ENCODE measurements around the gene CAMK2D. TPM values are rescaled to one million over a fixed set of nuclear protein-coding genes. Genes with fewer than 3 reads are reported as not detected.

Gene CAMK2D
- total RNA-seq, 2 experiments from 2014 or later, result 62.8 to 66.1 TPM

GRCh38 chr4:113468165-113469022 is 293.1 kb downstream of the CAMK2D start:
- Mint-ChIP-seq H3K27ac (peak overlapping the region; percentile 34), H3K36me3 (ENCODE audit: low read depth) (peaks cover 38% of the 10 kb centered on the region), H3K4me1 (ENCODE audit: low read depth) (peaks cover 31% of the 10 kb centered on the region), H3K4me3 (no peak overlapping the region), H3K27me3 (no peaks in the 10 kb centered on the region), H3K9me3 (no peaks in the 10 kb centered on the region)
- CTCF ChIA-PET, result interaction anchor here (1.3 kb wide), 1 partner anchor 15 kb away, joined by 4 read pairs; no protein-coding TSS in a partner anchor
- DNase-seq (peak; percentile 57), ATAC-seq (peak; percentile 89)
- POLR2A ChIA-PET, result interaction anchor here (0.9 to 1.3 kb wide), 3 partner anchors 8 to 72 kb away, joined by 3 read pairs; no protein-coding TSS in a partner anchor
- TF ChIP-seq CTCF (IDR thresholded peaks at IDR 0.05), result no peak
- intact Hi-C loops (cut with micrococcal nuclease), result no loop called here

GRCh38 chr4:113467581-113467980 is 294.0 kb downstream of the CAMK2D start:
- TF ChIP-seq CTCF (IDR thresholded peaks at IDR 0.05), result no peak
- no peak overlapping the region for H3K27ac Mint-ChIP-seq
- peaks cover 29% of the 10 kb centered on the region for H3K4me1 Mint-ChIP-seq (ENCODE audit: low read depth)
- ATAC-seq (peak; percentile 25), DNase-seq (no peak)
- peaks cover 36% of the 10 kb centered on the region for H3K36me3 Mint-ChIP-seq (ENCODE audit: low read depth)
- no peaks in the 10 kb centered on the region for H3K9me3 Mint-ChIP-seq
- intact Hi-C loops (cut with micrococcal nuclease), result no loop called here
- no peak overlapping the region for H3K4me3 Mint-ChIP-seq
- CTCF ChIA-PET, result interaction anchor here (1.3 kb wide), 1 partner anchor 14 kb away, joined by 4 read pairs; no protein-coding TSS in a partner anchor
- no peaks in the 10 kb centered on the region for H3K27me3 Mint-ChIP-seq
- POLR2A ChIA-PET, result interaction anchor here (0.6 to 1.3 kb wide), 3 partner anchors 9 to 72 kb away, joined by 3 read pairs; no protein-coding TSS in a partner anchor

GRCh38 chr4:113462286-113462685 is 299.3 kb downstream of the CAMK2D start:
- Mint-ChIP-seq H3K27me3 (no peaks in the 10 kb centered on the region), H3K4me3 (no peak overlapping the region), H3K36me3 (ENCODE audit: low read depth) (peaks cover 40% of the 10 kb centered on the region), H3K4me1 (ENCODE audit: low read depth) (peaks cover 10% of the 10 kb centered on the region), H3K27ac (no peak overlapping the region), H3K9me3 (no peaks in the 10 kb centered on the region)
- TF ChIP-seq CTCF (IDR thresholded peaks at IDR 0.05), result no peak
- ChIA-PET CTCF (interaction anchor here (1.6 kb wide), 1 partner anchor 12 kb away, joined by 4 read pairs; no protein-coding TSS in a partner anchor), POLR2A (no interaction called here)
- intact Hi-C loops (cut with micrococcal nuclease), result no loop called here
- no peak for DNase-seq
- no peak for ATAC-seq

GRCh38 chr4:113461281-113461680 is 300.3 kb downstream of the CAMK2D start:
- ATAC-seq (no peak), DNase-seq (no peak)
- CTCF ChIA-PET, result interaction anchor here (1.6 kb wide), 1 partner anchor 11 kb away, joined by 4 read pairs; no protein-coding TSS in a partner anchor
- H3K9me3 Mint-ChIP-seq, result no peaks in the 10 kb centered on the region
- peak overlapping the region; percentile 50 for H3K27ac Mint-ChIP-seq
- intact Hi-C loops (cut with micrococcal nuclease), result no loop called here
- H3K4me1 Mint-ChIP-seq (ENCODE audit: low read depth), result peaks cover 10% of the 10 kb centered on the region
- H3K27me3 Mint-ChIP-seq, result no peaks in the 10 kb centered on the region
- peaks cover 47% of the 10 kb centered on the region for H3K36me3 Mint-ChIP-seq (ENCODE audit: low read depth)
- TF ChIP-seq CTCF (IDR thresholded peaks at IDR 0.05), result no peak
- POLR2A ChIA-PET, result no interaction called here
- H3K4me3 Mint-ChIP-seq, result no peak overlapping the region

GRCh38 chr4:113457886-113458285 is 303.7 kb downstream of the CAMK2D start:
- DNase-seq (no peak), ATAC-seq (no peak)
- POLR2A ChIA-PET, result no interaction called here
- H3K9me3 Mint-ChIP-seq, result no peaks in the 10 kb centered on the region
- H3K4me1 Mint-ChIP-seq (ENCODE audit: low read depth), result peaks cover 23% of the 10 kb centered on the region
- no peak overlapping the region for H3K27ac Mint-ChIP-seq
- H3K27me3 Mint-ChIP-seq, result no peaks in the 10 kb centered on the region
- no peak for TF ChIP-seq CTCF (IDR thresholded peaks at IDR 0.05)
- CTCF ChIA-PET, result no interaction called here
- H3K36me3 Mint-ChIP-seq (ENCODE audit: low read depth), result peaks cover 54% of the 10 kb centered on the region
- no peak overlapping the region for H3K4me3 Mint-ChIP-seq
- intact Hi-C loops (cut with micrococcal nuclease), result no loop called here
